Loucy (cell line): Measurements from ENCODE around the gene PDGFD.

Source experiments
- H2AFZ ChIP-seq: fragments of 200-600 bp; sonication (generic); 2 replicates; pipeline ENCODE4 v1.6.0; 2016; ENCODE audit warnings: antibody characterized with exemption, mild to moderate bottlenecking, low read length, moderate library complexity
- H3F3A ChIP-seq: fragments of 200-600 bp; 2 replicates; pipeline ENCODE4 v1.6.0; 2016; ENCODE audit warnings: antibody characterized with exemption, low read depth, mild to moderate bottlenecking
- H3K27me3 ChIP-seq: fragments of 200-600 bp; sonication (generic); 2 replicates; pipeline ENCODE4 v1.6.1; 2014; ENCODE audit warnings: low read length, mild to moderate bottlenecking; ENCODE audit not compliant: insufficient read depth, poor library complexity, severe bottlenecking
- H3K36me3 ChIP-seq: fragments of 200-600 bp; sonication (generic); 2 replicates; pipeline ENCODE4 v1.6.1; 2016; ENCODE audit warnings: low read length; ENCODE audit not compliant: insufficient read depth
- H3K4me1 ChIP-seq: fragments of 200-600 bp; sonication (generic); 2 replicates; pipeline ENCODE4 v1.5.1; 2014; ENCODE audit warnings: low read length, mild to moderate bottlenecking; ENCODE audit not compliant: insufficient read depth, poor library complexity, severe bottlenecking
- H3K4me2 ChIP-seq: fragments of 200-600 bp; sonication (generic); 2 replicates; pipeline ENCODE4 v1.6.0; 2014; ENCODE audit warnings: antibody characterized with exemption, low read length, low read depth, mild to moderate bottlenecking; ENCODE audit not compliant: poor library complexity, severe bottlenecking
- H3K4me3 ChIP-seq: fragments of 200-600 bp; sonication (generic); 2 replicates; pipeline ENCODE4 v1.5.1; 2014; ENCODE audit warnings: low read length, mild to moderate bottlenecking, mixed read lengths; ENCODE audit not compliant: poor library complexity, severe bottlenecking
- H3K79me2 ChIP-seq: fragments of 200-600 bp; sonication (generic); 2 replicates; pipeline ENCODE4 v1.6.1; 2014; ENCODE audit warnings: low read length; ENCODE audit not compliant: insufficient read depth
- H3K9ac ChIP-seq: fragments of 200-600 bp; sonication (generic); 2 replicates; pipeline ENCODE4 v1.6.0; 2014; ENCODE audit warnings: mild to moderate bottlenecking, low read depth, low read length, moderate library complexity; ENCODE audit not compliant: poor library complexity, severe bottlenecking
- H3K9me2 ChIP-seq: fragments of 200-600 bp; sonication (generic); replicated peaks from 2 replicates; pipeline ENCODE4 v1.6.1; 2016; ENCODE audit warnings: low read depth, low read length, mixed read lengths
- H3K9me3 ChIP-seq: fragments of 200-600 bp; sonication (generic); 2 replicates; pipeline ENCODE4 v1.6.1; 2014; ENCODE audit warnings: mild to moderate bottlenecking, antibody characterized with exemption, low read length, low read depth; ENCODE audit not compliant: insufficient read depth
- H4K20me1 ChIP-seq: fragments of 200-600 bp; sonication (generic); 2 replicates; pipeline ENCODE4 v1.6.0; 2014; ENCODE audit warnings: antibody characterized with exemption, low read length, mild to moderate bottlenecking; ENCODE audit not compliant: insufficient read depth, poor library complexity, severe bottlenecking
- CTCF ChIP-seq: fragments of 200-600 bp; sonication (generic); conservative IDR thresholded peaks from 2 replicates; pipeline ENCODE4 v1.5.1; 2014; ENCODE audit warnings: mild to moderate bottlenecking, antibody characterized with exemption, low read length
- EZH2phosphoT487 ChIP-seq: fragments of 200-600 bp; IDR thresholded peaks from 2 replicates; pipeline ENCODE4 v1.6.1; 2018; ENCODE audit warnings: antibody characterized with exemption, mild to moderate bottlenecking, moderate library complexity, borderline replicate concordance

PDGFD gene

GRCh38 chr11:104106136-104106754, 57.7 kb downstream of the PDGFD start:
- no peak overlapping the region for H3K4me3 ChIP-seq
- H3F3A ChIP-seq: no peaks in the 10 kb centered on the region
- TF ChIP-seq CTCF: no peak
- TF ChIP-seq EZH2phosphoT487: no peak
- no peaks in the 10 kb centered on the region for H3K4me1 ChIP-seq
- H3K4me2 ChIP-seq: no peak overlapping the region
- H3K27me3 ChIP-seq: no peaks in the 10 kb centered on the region
- H3K9ac ChIP-seq: no peak overlapping the region
- H3K9me2 ChIP-seq: no peaks in the 10 kb centered on the region
- no peaks in the 10 kb centered on the region for H3K79me2 ChIP-seq
- H3K9me3 ChIP-seq: no peaks in the 10 kb centered on the region
- no peaks in the 10 kb centered on the region for H3K36me3 ChIP-seq
- no peak overlapping the region for H2AFZ ChIP-seq
- no peaks in the 10 kb centered on the region for H4K20me1 ChIP-seq

- H3K9me3 ChIP-seq: no peaks in the 10 kb centered on the region
- no peaks in the 10 kb centered on the region for H4K20me1 ChIP-seq
- H3K27me3 ChIP-seq: no peaks in the 10 kb centered on the region
- TF ChIP-seq CTCF (no peak), EZH2phosphoT487 (no peak)
- H3K9ac ChIP-seq: no peak overlapping the region
- no peak overlapping the region for H3K4me3 ChIP-seq
- H3K36me3 ChIP-seq: no peaks in the 10 kb centered on the region
- no peaks in the 10 kb centered on the region for H3K79me2 ChIP-seq
- H3K4me2 ChIP-seq: no peak overlapping the region
- no peaks in the 10 kb centered on the region for H3K4me1 ChIP-seq
- no peaks in the 10 kb centered on the region for H3F3A ChIP-seq
- H2AFZ ChIP-seq: no peak overlapping the region
- no peaks in the 10 kb centered on the region for H3K9me2 ChIP-seq
These were observed 58.8 kb downstream of the PDGFD start for GRCh38 chr11:104105155-104105554.

- Histone ChIP-seq H3K36me3 (no peaks in the 10 kb centered on the region), H3K4me2 (no peak overlapping the region), H4K20me1 (no peaks in the 10 kb centered on the region), H2AFZ (no peak overlapping the region), H3K9me3 (no peaks in the 10 kb centered on the region), H3K4me1 (no peaks in the 10 kb centered on the region), H3F3A (no peaks in the 10 kb centered on the region), H3K4me3 (no peak overlapping the region), H3K9ac (no peak overlapping the region), H3K79me2 (no peaks in the 10 kb centered on the region), H3K27me3 (no peaks in the 10 kb centered on the region), H3K9me2 (no peaks in the 10 kb centered on the region)
- TF ChIP-seq EZH2phosphoT487 (no peak), CTCF (no peak)
These were observed 59.3 kb downstream of the PDGFD start for GRCh38 chr11:104104664-104105063.
